GM19240 (cell line): ENCODE results near the gene LRSAM1.

Experiments used
- DNase-seq: peaks from one replicate; pipeline ENCODE4 v3.0.0; 2011; ENCODE audit warnings: low spot score; ENCODE audit not compliant: insufficient read length

The LRSAM1 gene

DNA sequence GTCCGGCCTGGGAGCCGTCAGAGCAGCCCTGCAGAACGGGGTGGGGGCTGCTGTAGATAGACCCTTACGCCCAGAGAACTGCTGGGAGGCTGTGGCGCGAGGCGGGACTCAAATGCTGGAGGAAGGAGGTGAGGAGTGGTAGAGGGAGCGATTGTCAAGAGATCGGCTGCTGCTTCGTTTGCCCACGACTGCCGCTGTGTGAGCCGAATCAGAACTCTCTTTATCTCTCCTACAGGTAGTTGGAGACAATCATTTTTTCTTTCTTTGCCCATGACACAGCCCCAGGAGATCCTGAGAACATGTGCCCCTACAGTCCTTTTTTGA lies 26.7 kb upstream of the LRSAM1 start:
- peak; percentile 25 for DNase-seq

DNA sequence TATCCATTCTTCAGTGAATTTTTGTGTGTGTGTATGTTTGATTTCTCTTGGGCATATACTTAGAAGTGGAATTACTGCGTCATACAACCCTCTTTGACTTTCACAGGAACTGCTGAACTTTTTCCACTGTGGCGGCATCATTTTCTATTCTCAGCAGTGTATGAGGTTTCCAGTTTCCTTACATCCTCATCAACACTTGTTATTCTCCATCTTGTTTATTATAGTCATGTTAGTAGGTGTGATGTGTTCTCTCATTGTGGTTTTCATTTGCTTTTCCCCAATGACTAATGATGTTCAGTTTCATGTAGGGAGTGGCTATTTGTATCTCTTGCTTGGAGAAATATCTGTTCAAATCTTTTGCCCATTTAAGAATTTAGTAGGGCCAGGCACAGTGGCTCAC lies 24.6 kb upstream of the LRSAM1 start:
- no peak for DNase-seq

- DNase-seq = no peak
Observed at GRCh38 chr9:127428348-127428747, 23.0 kb upstream of the LRSAM1 start.

- DNase-seq = no peak
Observed at GRCh38 chr9:127430415-127430814, 20.9 kb upstream of the LRSAM1 start.

DNA sequence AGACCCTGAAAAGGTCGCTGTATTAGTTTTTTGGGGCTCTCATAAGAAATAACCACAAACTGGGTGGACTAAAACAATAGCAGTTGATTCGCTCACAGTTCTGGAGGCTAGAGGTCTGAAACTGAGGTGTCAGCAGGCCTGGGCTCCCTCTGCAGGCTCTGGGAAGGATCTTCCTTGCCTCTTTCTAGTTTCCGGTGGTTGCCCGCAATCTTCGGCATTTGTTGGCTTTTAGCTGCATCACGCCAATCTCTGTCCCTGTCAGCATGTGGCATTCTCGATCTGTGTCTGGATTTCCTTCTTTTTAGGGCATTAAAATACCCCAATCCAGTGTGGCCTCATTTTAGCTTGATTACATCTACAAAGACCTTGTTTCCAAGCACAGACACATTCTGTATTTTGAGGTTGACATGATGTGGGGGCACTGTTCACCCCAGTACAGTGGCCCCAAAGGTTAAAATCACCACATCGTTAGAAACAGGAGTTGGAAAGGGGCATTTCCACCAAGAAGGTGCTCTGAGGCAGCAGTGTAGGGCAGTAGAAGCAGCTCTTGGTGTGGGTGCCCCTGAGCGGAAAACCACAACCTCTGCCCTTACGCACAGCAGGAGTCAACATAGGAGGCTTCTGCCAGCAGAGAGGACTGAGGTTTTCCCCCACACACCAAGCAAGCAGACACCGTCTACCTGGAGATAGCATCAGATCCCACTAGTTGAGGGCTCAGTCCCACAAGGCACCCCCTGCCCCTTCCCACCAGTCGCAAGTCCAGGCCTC lies 13.6 kb upstream of the LRSAM1 start:
- DNase-seq = no peak

DNA sequence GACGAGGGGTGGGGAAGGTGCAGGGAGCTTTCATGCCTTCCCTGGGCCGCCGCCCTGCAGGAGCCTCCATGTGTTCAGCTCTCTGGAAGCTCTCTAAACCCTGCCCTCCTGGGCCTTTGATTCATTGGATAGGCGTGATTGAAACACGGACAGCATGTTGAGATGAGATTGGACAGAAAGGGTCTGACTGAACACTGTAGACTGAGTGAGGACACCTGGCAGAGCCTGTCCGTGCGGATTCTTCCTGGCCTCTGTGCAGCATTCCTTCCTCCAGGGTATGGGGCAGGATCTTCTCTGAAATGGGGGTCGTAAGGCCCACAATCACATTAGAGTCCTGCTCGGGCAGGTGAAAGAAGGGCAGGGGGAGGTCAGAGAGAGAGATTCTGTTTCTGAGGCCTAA lies 12.9 kb upstream of the LRSAM1 start:
- no peak for DNase-seq

DNA sequence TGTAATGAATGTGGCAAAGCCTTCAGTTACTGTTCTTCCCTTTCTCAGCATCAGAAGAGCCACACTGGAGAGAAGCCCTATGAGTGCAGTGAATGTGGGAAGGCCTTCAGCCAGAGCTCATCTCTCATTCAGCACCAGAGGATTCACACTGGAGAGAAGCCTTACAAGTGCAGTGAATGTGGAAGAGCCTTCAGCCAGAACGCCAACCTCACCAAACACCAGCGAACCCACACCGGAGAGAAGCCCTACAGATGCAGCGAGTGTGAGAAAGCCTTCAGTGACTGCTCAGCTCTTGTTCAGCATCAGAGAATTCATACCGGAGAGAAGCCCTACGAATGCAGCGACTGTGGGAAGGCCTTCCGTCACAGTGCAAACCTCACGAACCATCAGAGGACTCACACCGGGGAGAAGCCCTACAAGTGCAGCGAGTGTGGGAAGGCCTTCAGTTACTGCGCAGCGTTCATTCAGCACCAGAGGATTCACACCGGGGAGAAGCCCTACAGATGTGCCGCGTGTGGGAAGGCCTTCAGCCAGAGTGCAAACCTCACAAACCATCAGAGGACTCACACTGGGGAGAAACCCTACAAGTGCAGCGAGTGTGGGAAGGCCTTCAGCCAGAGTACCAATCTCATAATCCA lies 6.9 kb upstream of the LRSAM1 start:
- DNase-seq = no peak

- DNase-seq = no peak
Observed at GRCh38 chr9:127444921-127445850, 6.1 kb upstream of the LRSAM1 start.

- DNase-seq = no peak
Observed at GRCh38 chr9:127445851-127446712, 5.2 kb upstream of the LRSAM1 start.

DNA sequence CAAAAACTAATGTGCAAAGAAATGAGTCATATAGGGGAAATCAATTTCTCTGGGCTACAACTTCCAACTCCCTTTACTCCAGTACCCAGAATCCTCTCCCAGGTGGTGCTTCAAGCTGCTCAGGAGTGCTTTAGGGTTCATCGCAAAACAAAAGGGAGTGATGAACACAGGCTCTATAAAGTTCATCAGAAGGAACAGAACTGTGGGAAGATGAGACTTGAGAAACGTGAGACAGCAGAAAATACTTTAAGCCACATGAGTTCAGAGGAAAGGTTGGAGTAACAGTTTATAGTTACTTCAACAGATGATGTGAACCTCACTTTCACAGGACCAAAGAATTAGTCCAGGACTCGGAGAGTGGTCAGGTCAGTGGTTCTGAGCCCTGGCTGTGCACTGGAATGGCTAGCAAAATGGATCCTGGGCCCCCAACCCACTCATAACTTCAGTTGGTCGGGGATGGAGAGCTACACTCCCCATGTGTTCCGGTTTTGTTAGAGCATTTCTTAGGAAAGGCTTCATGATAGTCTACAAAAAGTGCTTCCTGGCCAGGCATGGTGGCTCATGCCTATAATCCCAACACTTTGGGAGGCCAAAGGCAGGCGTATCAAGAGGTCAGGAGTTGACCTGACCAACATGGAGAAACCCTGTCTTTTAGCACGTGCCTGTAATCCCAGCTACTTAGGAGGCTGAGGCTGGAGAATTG lies 4.4 kb upstream of the LRSAM1 start:
- DNase-seq = no peak

GRCh38 chr9:127447416-127448111 lies 3.7 kb upstream of the LRSAM1 start:
- DNase-seq = no peak

GRCh38 chr9:127448112-127448805 lies 3.1 kb upstream of the LRSAM1 start:
- no peak for DNase-seq

DNA sequence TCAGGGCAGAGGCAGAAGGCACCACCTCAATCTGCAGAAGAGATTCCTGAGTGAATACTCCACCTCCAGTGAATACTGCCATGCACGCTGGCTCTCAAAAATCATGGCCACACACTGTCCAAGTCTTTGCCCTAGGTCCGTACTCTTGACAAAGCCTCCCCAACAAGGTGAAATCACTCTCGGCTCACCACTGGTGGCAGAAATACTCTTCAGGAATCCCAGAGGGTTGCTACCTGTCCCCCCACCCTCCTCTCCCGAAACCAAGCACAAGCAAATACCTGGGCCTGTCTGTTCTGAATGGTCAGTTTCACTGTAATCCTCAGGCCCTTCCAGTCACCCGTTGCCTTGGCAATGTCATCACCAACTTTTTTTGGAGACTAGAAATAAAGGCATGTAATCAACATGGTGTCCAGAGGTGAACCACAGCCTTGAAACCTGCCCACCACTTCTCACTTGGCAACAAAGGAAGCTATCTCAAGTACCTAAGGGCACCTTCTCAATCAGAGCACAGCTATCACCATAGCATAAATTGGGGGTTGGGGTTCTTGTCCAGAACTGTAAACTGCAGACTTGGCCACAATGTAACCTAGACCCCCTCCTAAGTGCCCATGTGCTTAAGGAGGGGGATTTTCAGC lies 1.9 kb upstream of the LRSAM1 start:
- no peak for DNase-seq

GRCh38 chr9:127450243-127450760 lies 1.0 kb upstream of the LRSAM1 start:
- DNase-seq = no peak

DNA sequence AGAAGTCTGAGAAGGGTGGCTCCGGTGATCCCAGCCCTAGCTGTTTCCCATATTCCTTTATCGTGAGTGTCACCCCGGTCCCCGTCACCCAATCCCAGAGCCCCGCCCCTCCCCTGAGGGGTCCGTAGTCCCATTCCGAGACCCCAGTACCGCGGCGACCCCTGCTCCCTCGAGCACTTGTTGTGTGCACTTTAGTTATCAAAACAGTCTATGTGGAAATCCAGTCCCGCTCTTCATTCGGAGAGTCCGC lies 223 bp downstream of the LRSAM1 start:
- no peak for DNase-seq

DNA sequence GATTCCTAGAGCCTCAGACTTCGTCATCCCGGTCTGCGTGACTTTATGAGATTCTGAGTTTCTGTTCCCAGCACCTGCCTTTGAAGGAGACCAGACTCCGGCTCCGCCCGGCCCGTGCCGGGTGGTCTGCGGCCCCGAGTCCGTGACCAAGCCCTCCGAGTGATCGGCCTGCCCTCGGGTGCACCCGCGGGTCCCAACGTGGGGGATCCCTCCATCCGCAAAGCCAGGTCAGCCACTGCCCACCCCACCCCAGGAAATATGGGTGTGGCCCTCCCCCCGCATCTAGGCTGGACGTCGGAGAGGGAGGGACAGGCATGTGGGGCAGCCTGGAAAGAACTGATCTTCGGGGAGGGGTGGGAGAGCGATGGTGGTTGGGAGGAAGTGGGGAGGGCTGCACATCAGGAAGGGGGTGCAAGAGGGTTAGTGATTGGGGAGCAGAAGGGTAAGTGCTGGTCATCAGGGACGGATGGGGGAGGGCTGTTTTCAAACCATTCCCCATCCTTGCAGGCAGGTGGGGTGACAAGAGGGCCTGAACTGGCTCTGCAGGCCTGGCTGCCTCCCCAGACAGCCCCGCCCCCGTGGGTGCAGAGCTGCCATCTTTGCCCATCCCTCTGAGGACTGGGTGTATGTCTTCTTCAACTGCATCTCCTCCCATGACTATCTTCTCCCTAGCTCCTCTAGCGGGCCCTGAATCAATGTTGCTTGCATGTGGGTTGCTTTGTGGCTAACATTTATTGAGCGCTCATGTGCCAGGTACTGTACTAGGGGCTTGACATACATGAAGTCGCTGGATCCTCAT lies 747 bp downstream of the LRSAM1 start:
- DNase-seq = peak; percentile 33

DNA sequence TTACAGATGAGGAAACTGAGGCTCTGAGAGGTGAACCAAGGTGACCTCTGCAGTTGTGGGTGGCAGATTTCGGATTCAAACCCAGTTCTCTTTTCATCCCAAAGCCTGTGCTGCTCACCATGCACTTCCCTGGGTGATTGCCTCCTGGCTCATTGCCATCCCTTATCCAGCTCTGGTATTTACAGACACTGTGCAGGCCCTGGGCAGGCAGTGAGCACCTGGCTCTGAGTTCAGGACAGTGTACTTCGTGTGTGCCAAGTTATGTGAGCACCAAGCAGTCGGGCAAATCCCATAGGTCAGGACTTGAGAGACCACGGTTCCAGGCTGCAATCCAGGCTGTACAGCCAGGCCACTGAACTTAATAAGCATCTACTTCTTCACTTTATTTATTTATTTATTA lies 1.4 kb downstream of the LRSAM1 start:
- DNase-seq = no peak

- no peak for DNase-seq
Observed at GRCh38 chr9:127455324-127455992, 4.1 kb downstream of the LRSAM1 start.
